Cardiac fibroblast (primary cell): ENCODE data around the gene RGS7.
A peak's percentile ranks its signal among the peaks of the same experiment; 100 is the strongest.

Source experiments
- DNase-seq, 2 donors: peaks; one replicate each; pipeline versions ENCODE4 v3.0.0 to v3.0.0-alpha.2; 2010; ENCODE audit warnings: low read depth in 2 of 2
- H3K4me3 ChIP-seq, 2 donors: replicated peaks in 1 of 2; 1 replicate in 1 of 2; 2 replicates in 1 of 2; pipeline ENCODE4 v1.5.1; 2011; ENCODE audit warnings: low read depth in 2 of 2, low read length in 2 of 2, mild to moderate bottlenecking in 2 of 2, moderate library complexity in 1 of 2
- CTCF ChIP-seq: IDR thresholded peaks from one replicate; pipeline ENCODE4 v1.5.1; 2011; ENCODE audit warnings: low read depth, mild to moderate bottlenecking, low read length, inconsistent platforms

RGS7 gene

GRCh38 chr1:240947438-240948224 lies 409.4 kb downstream of the RGS7 start:
- no peak overlapping the region for H3K4me3 ChIP-seq
- DNase-seq: peak in 1 of 2 donors; percentile 3
- TF ChIP-seq CTCF: no peak

- peak; percentile 40 to 69 for DNase-seq
- no peak overlapping the region for H3K4me3 ChIP-seq
- TF ChIP-seq CTCF: peak; percentile 54
Observed at GRCh38 chr1:240946926-240947325, 410.1 kb downstream of the RGS7 start.

- DNase-seq: no peak
- H3K4me3 ChIP-seq: no peak overlapping the region
- no peak for TF ChIP-seq CTCF
Observed at GRCh38 chr1:240942901-240943300, 414.1 kb downstream of the RGS7 start.

GRCh38 chr1:240941701-240942370 lies 415.2 kb downstream of the RGS7 start:
- no peak overlapping the region for H3K4me3 ChIP-seq
- DNase-seq: no peak
- no peak for TF ChIP-seq CTCF

GRCh38 chr1:240936911-240937668 lies 419.9 kb downstream of the RGS7 start:
- no peak for DNase-seq
- no peak for TF ChIP-seq CTCF
- no peak overlapping the region for H3K4me3 ChIP-seq

- TF ChIP-seq CTCF: no peak
- no peak for DNase-seq
- H3K4me3 ChIP-seq: no peak overlapping the region
Observed at GRCh38 chr1:240935920-240936319, 421.1 kb downstream of the RGS7 start.
